Caco-2 (cell line): ENCODE results near the gene GALNT12. TPM values are rescaled to one million over a fixed set of nuclear protein-coding genes. Genes with fewer than 3 reads are reported as not detected.

Experiments used
- BruUV-seq: library from RNA; stranded (reverse); fragments of 400-500 nt; replicated peaks from 2 replicates; lab custom pipeline; 2021; lab: Mats Ljungman, UMichigan
- CTCF ChIA-PET: fragments of 300-600 bp; sonication (Branson Sonifier 250); formaldehyde crosslinking; loops from one replicate; lab custom pipeline; 2022; ENCODE audit warnings: antibody characterized with exemption; lab: Charles Lee
- POLR2A ChIA-PET: fragments of 300-600 bp; sonication (Branson Sonifier 250); formaldehyde crosslinking; loops from one replicate; lab custom pipeline; 2022; ENCODE audit warnings: antibody characterized with exemption; lab: Charles Lee
- DNase-seq, 2 experiments: peaks; one replicate each; pipeline versions ENCODE4 v3.0.0 to v3.0.0-alpha.2; 2020 to 2022
- H3K27me3 ChIP-seq: replicated peaks from 2 replicates; pipeline ENCODE4 v1.6.0; 2011; ENCODE audit warnings: low read length; ENCODE audit not compliant: control insufficient read depth, insufficient read depth
- H3K36me3 ChIP-seq: 2 replicates; pipeline ENCODE4 v1.5.1; 2011; ENCODE audit warnings: low read length; ENCODE audit not compliant: control insufficient read depth, insufficient read depth
- H3K4me1 ChIP-seq: fragments of 250-450 bp; sonication (Bioruptor Pico); 2 replicates; pipeline ENCODE4 v1.5.1; 2020; ENCODE audit warnings: mild to moderate bottlenecking
- H3K4me3 ChIP-seq: 2 replicates; pipeline ENCODE4 v1.5.1; 2011; ENCODE audit warnings: low read depth, mild to moderate bottlenecking, control low read depth, low read length
- H3K9me3 ChIP-seq: fragments of 250-450 bp; sonication (Bioruptor Pico); 2 replicates; pipeline ENCODE4 v1.5.1; 2020; ENCODE audit warnings: mild to moderate bottlenecking, moderate library complexity
- H3K27ac Mint-ChIP-seq: one replicate; pipeline ENCODE4 v1.8.0; 2022; ENCODE audit warnings: mixed read lengths; ENCODE audit not compliant: unreplicated experiment
- H3K27me3 Mint-ChIP-seq: one replicate; pipeline ENCODE4 v1.8.0; 2022; ENCODE audit warnings: mixed read lengths; ENCODE audit not compliant: insufficient read depth, unreplicated experiment
- H3K36me3 Mint-ChIP-seq: one replicate; pipeline ENCODE4 v1.8.0; 2022; ENCODE audit warnings: mild to moderate bottlenecking, mixed read lengths; ENCODE audit not compliant: insufficient read depth, unreplicated experiment
- H3K4me1 Mint-ChIP-seq: one replicate; pipeline ENCODE4 v1.8.0; 2022; ENCODE audit warnings: low read depth, mixed read lengths; ENCODE audit not compliant: unreplicated experiment
- H3K4me3 Mint-ChIP-seq: one replicate; pipeline ENCODE4 v1.8.0; 2022; ENCODE audit warnings: mild to moderate bottlenecking, moderate library complexity, mixed read lengths; ENCODE audit not compliant: unreplicated experiment
- H3K9me3 Mint-ChIP-seq: one replicate; pipeline ENCODE4 v1.8.0; 2022; ENCODE audit warnings: mixed read lengths; ENCODE audit not compliant: unreplicated experiment
- intact Hi-C: fragments of 100-400 bp; cut with micrococcal nuclease; formaldehyde crosslinking; loops from one replicate; pipeline ENCODE4 v1.10.0; 2022; ENCODE audit not compliant: unreplicated experiment
- total RNA-seq: library from RNA; stranded (reverse); gene quantifications from 2 replicates; pipeline ENCODE4 v1.2.3, GENCODE V29; 2022
- TF ChIP-seq, protein P1 (sequence below), 2 experiments: fragments of 200-600 bp in 1 of 2; IDR thresholded peaks; 1 replicate in 1 of 2; 2 replicates in 1 of 2; pipeline versions ENCODE4 v1.5.1 to v1.8.0; 2011 to 2022; ENCODE audit warnings: antibody characterized with exemption in 1 of 2, control low read depth in 1 of 2, inconsistent platforms in 1 of 2, low read depth in 1 of 2, low read length in 1 of 2, mild to moderate bottlenecking in 1 of 2, moderate library complexity in 1 of 2; ENCODE audit not compliant: insufficient read depth in 1 of 2, severe bottlenecking in 1 of 2, unreplicated experiment in 1 of 2

Gene GALNT12
- total RNA-seq, 1 experiment from 2014 or later: 3.6 TPM

DNA sequence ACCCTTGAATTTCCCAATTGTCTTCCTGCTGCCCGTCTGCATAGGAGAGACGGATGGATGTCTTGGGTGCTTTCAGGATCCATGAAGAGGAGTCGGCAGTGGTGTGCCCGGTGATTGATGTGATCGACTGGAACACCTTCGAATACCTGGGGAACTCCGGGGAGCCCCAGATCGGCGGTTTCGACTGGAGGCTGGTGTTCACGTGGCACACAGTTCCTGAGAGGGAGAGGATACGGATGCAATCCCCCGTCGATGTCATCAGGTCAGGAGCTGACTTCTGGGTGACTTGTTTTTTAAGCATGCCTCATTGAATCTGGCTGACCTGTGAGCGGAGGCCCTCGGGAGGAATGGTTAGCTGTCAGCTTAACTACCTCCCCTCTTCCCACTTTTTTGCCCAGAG is 24.2 kb downstream of the GALNT12 start:
- Histone ChIP-seq H3K36me3 (no peaks in the 10 kb centered on the region), H3K9me3 (no peaks in the 10 kb centered on the region), H3K4me3 (no peak overlapping the region), H3K27me3 (no peaks in the 10 kb centered on the region), H3K4me1 (no peaks in the 10 kb centered on the region)
- Mint-ChIP-seq H3K9me3 (no peaks in the 10 kb centered on the region), H3K4me3 (no peak overlapping the region), H3K27me3 (no peaks in the 10 kb centered on the region), H3K27ac (no peak overlapping the region), H3K36me3 (no peaks in the 10 kb centered on the region), H3K4me1 (no peaks in the 10 kb centered on the region)
- TF ChIP-seq, protein P1, sequence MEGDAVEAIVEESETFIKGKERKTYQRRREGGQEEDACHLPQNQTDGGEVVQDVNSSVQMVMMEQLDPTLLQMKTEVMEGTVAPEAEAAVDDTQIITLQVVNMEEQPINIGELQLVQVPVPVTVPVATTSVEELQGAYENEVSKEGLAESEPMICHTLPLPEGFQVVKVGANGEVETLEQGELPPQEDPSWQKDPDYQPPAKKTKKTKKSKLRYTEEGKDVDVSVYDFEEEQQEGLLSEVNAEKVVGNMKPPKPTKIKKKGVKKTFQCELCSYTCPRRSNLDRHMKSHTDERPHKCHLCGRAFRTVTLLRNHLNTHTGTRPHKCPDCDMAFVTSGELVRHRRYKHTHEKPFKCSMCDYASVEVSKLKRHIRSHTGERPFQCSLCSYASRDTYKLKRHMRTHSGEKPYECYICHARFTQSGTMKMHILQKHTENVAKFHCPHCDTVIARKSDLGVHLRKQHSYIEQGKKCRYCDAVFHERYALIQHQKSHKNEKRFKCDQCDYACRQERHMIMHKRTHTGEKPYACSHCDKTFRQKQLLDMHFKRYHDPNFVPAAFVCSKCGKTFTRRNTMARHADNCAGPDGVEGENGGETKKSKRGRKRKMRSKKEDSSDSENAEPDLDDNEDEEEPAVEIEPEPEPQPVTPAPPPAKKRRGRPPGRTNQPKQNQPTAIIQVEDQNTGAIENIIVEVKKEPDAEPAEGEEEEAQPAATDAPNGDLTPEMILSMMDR (IDR thresholded peaks at IDR 0.05; ENCODE audit: insufficient read depth in 1 of 2, low read depth in 1 of 2, low read length in 1 of 2, severe bottlenecking in 1 of 2, unreplicated experiment in 1 of 2): no peak
- DNase-seq: no peak
- intact Hi-C loops: no loop called here
- POLR2A ChIA-PET: no interaction called here
- CTCF ChIA-PET: no interaction called here
- BruUV-seq: no TSS peak

DNA sequence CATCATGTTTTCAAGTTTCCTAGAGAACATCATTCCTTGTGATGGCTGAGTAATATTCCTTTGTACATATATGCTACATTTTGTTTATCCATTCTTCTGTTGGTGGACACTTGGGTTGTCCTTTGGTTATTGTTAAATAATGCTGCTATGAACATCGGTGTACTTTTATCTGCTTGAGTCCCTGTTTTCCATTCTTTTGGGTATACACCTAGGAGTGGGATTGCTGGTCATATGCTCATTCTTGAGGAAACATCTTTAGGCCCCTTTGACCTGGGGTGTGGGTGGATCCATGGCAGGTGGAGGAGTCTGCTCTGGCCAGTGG is 25.3 kb downstream of the GALNT12 start:
- Mint-ChIP-seq H3K36me3 (no peaks in the 10 kb centered on the region), H3K4me3 (no peak overlapping the region), H3K9me3 (no peaks in the 10 kb centered on the region), H3K27me3 (no peaks in the 10 kb centered on the region), H3K27ac (no peak overlapping the region), H3K4me1 (no peaks in the 10 kb centered on the region)
- Histone ChIP-seq H3K4me1 (no peaks in the 10 kb centered on the region), H3K36me3 (no peaks in the 10 kb centered on the region), H3K4me3 (no peak overlapping the region), H3K9me3 (no peaks in the 10 kb centered on the region), H3K27me3 (no peaks in the 10 kb centered on the region)
- no TSS peak for BruUV-seq
- CTCF ChIA-PET: no interaction called here
- POLR2A ChIA-PET: no interaction called here
- no peak for DNase-seq
- intact Hi-C loops: no loop called here
- TF ChIP-seq, protein P1 (IDR thresholded peaks at IDR 0.05; ENCODE audit: insufficient read depth in 1 of 2, low read depth in 1 of 2, low read length in 1 of 2, severe bottlenecking in 1 of 2, unreplicated experiment in 1 of 2): no peak

DNA sequence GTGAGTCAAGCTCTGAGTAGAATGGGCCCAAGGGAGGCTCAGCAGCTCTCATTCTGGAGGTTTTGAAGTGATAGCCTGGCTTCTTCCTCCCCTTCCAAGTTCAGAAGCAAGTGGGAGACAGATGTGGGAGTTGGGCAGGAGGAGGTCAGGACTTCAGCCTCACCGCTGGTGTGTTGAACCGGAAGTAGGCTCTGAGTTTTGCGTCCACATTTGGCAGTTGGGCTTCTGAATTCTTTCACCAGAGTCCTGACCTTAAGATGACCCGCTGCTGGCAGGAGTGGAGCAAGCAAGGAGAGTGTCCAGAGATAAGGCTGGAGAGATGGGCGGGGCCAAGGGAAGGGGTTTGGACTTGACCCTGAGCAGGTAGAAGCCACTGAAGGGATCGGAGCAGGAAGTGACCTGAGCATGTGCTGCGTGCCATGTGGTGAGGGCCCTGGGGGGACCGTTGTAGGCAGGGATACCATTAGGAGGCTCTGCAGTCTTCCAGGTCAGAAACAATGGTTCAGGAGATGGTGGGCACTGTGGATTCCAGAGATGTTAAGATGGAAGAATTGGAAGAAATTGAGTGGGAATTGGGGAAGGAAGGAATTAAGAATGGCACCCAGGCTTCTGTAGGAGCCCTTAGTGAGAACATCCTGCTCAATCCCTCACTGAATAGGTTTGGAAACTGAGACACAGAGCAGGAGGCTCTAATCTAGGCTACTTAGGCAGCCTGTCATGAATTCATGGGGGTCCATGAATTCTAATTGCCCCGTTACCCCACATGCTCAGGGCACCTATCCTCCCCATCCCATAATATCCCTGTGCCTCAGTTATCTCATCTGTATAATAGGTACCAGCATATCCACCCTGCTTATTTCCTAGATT is 25.9 kb downstream of the GALNT12 start:
- TF ChIP-seq, protein P1 (IDR thresholded peaks at IDR 0.05; ENCODE audit: insufficient read depth in 1 of 2, low read depth in 1 of 2, low read length in 1 of 2, severe bottlenecking in 1 of 2, unreplicated experiment in 1 of 2): no peak
- no peaks in the 10 kb centered on the region for H3K36me3 Mint-ChIP-seq
- CTCF ChIA-PET: no interaction called here

More for the DNA sequence above, 25.9 kb downstream of the GALNT12 start:
- H3K4me3 ChIP-seq: no peak overlapping the region
- Mint-ChIP-seq H3K4me3 (no peak overlapping the region), H3K9me3 (no peaks in the 10 kb centered on the region), H3K27ac (no peak overlapping the region), H3K4me1 (no peaks in the 10 kb centered on the region), H3K27me3 (no peaks in the 10 kb centered on the region)
- H3K27me3 ChIP-seq: no peaks in the 10 kb centered on the region
- no peaks in the 10 kb centered on the region for H3K9me3 ChIP-seq
- intact Hi-C loops: no loop called here
- no TSS peak for BruUV-seq
- no peaks in the 10 kb centered on the region for H3K36me3 ChIP-seq
- POLR2A ChIA-PET: no interaction called here
- DNase-seq: no peak
- no peaks in the 10 kb centered on the region for H3K4me1 ChIP-seq
